ENCODE measurements around the gene TRPM3. TPM values are rescaled to one million over a fixed set of nuclear protein-coding genes. Genes with fewer than 3 reads are reported as not detected.

The TRPM3 gene
- total and polyA plus RNA-seq, 4 experiments from 2014 or later: not detected

- POLR2A ChIA-PET (ENCODE audit: partially characterized antibody): no interaction called here
- CTCF ChIA-PET (ENCODE audit: partially characterized antibody): interaction anchor here (1.0 to 1.7 kb wide), 5 partner anchors 12 to 50 kb away, joined by 3 to 4 read pairs (median 4); no protein-coding TSS in a partner anchor
- Histone ChIP-seq H3K27ac (ENCODE audit: low read depth, low read length) (no peak overlapping the region), H3K4me1 (ENCODE audit: insufficient read depth, low read length) (no peaks in the 10 kb centered on the region), H3K36me3 (ENCODE audit: insufficient read depth, low read length) (no peaks in the 10 kb centered on the region), H3K4me3 (ENCODE audit: low read length in 2 of 2) (no peak overlapping the region), H3K27me3 (ENCODE audit: insufficient read depth, low read length) (no peaks in the 10 kb centered on the region), H3K9me3 (ENCODE audit: control insufficient read depth in 1 of 2, low read length in 2 of 2) (no peaks in the 10 kb centered on the region)
- intact Hi-C loops (cut with micrococcal nuclease): no loop called here
- Mint-ChIP-seq H3K27me3 (no peaks in the 10 kb centered on the region), H3K27ac (no peak overlapping the region), H3K4me3 (no peak overlapping the region), H3K36me3 (no peaks in the 10 kb centered on the region), H3K4me1 (no peaks in the 10 kb centered on the region), H3K9me3 (no peaks in the 10 kb centered on the region)
- no peak for DNase-seq
Measured at GRCh38 chr9:70677055-70677735, 444.2 kb downstream of the TRPM3 start.

- no peaks in the 10 kb centered on the region for H3K27me3 ChIP-seq (ENCODE audit: insufficient read depth, low read length)
- no peaks in the 10 kb centered on the region for H3K36me3 ChIP-seq (ENCODE audit: insufficient read depth, low read length)
- DNase-seq: no peak
- H3K4me3 ChIP-seq (ENCODE audit: low read length in 2 of 2): no peak overlapping the region
- no peak overlapping the region for H3K27ac ChIP-seq (ENCODE audit: low read depth, low read length)
- no peaks in the 10 kb centered on the region for H3K4me1 ChIP-seq (ENCODE audit: insufficient read depth, low read length)
- Mint-ChIP-seq H3K36me3 (no peaks in the 10 kb centered on the region), H3K27ac (no peak overlapping the region), H3K9me3 (no peaks in the 10 kb centered on the region), H3K27me3 (no peaks in the 10 kb centered on the region), H3K4me1 (no peaks in the 10 kb centered on the region), H3K4me3 (no peak overlapping the region)
- intact Hi-C loops (cut with micrococcal nuclease): no loop called here
- no peaks in the 10 kb centered on the region for H3K9me3 ChIP-seq (ENCODE audit: control insufficient read depth in 1 of 2, low read length in 2 of 2)
- ChIA-PET POLR2A (ENCODE audit: partially characterized antibody) (no interaction called here), CTCF (ENCODE audit: partially characterized antibody) (no interaction called here)
Measured at GRCh38 chr9:70675868-70676370, 445.5 kb downstream of the TRPM3 start.

GRCh38 chr9:70673844-70674243, 447.6 kb downstream of the TRPM3 start:
- Mint-ChIP-seq H3K9me3 (no peaks in the 10 kb centered on the region), H3K36me3 (no peaks in the 10 kb centered on the region), H3K4me3 (no peak overlapping the region), H3K27me3 (no peaks in the 10 kb centered on the region), H3K27ac (no peak overlapping the region), H3K4me1 (no peaks in the 10 kb centered on the region)
- Histone ChIP-seq H3K27ac (ENCODE audit: low read depth, low read length) (no peak overlapping the region), H3K27me3 (ENCODE audit: insufficient read depth, low read length) (no peaks in the 10 kb centered on the region), H3K4me1 (ENCODE audit: insufficient read depth, low read length) (no peaks in the 10 kb centered on the region), H3K9me3 (ENCODE audit: control insufficient read depth in 1 of 2, low read length in 2 of 2) (no peaks in the 10 kb centered on the region), H3K4me3 (ENCODE audit: low read length in 2 of 2) (no peak overlapping the region), H3K36me3 (ENCODE audit: insufficient read depth, low read length) (no peaks in the 10 kb centered on the region)
- ChIA-PET POLR2A (ENCODE audit: partially characterized antibody) (no interaction called here), CTCF (ENCODE audit: partially characterized antibody) (no interaction called here)
- intact Hi-C loops (cut with micrococcal nuclease): no loop called here
- no peak for DNase-seq

GRCh38 chr9:70672161-70672649, 449.2 kb downstream of the TRPM3 start:
- Histone ChIP-seq H3K27me3 (ENCODE audit: insufficient read depth, low read length) (no peaks in the 10 kb centered on the region), H3K27ac (ENCODE audit: low read depth, low read length) (no peak overlapping the region), H3K4me1 (ENCODE audit: insufficient read depth, low read length) (no peaks in the 10 kb centered on the region), H3K9me3 (ENCODE audit: control insufficient read depth in 1 of 2, low read length in 2 of 2) (no peaks in the 10 kb centered on the region), H3K36me3 (ENCODE audit: insufficient read depth, low read length) (no peaks in the 10 kb centered on the region), H3K4me3 (ENCODE audit: low read length in 2 of 2) (no peak overlapping the region)
- intact Hi-C loops (cut with micrococcal nuclease): no loop called here
- Mint-ChIP-seq H3K36me3 (no peaks in the 10 kb centered on the region), H3K4me3 (no peak overlapping the region), H3K27ac (peak overlapping the region in 1 of 7 donors; percentile 73), H3K4me1 (no peaks in the 10 kb centered on the region), H3K9me3 (no peaks in the 10 kb centered on the region), H3K27me3 (no peaks in the 10 kb centered on the region)
- no peak for DNase-seq
- POLR2A ChIA-PET (ENCODE audit: partially characterized antibody): no interaction called here
- CTCF ChIA-PET (ENCODE audit: partially characterized antibody): no interaction called here

GRCh38 chr9:70668751-70669150, 452.7 kb downstream of the TRPM3 start:
- H3K4me1 ChIP-seq (ENCODE audit: insufficient read depth, low read length): peaks cover 17% of the 10 kb centered on the region
- ChIA-PET POLR2A (ENCODE audit: partially characterized antibody) (no interaction called here), CTCF (ENCODE audit: partially characterized antibody) (interaction anchor here (0.7 kb wide), 1 partner anchor 1610 kb away, joined by 3 read pairs; no protein-coding TSS in a partner anchor)
- H3K9me3 ChIP-seq (ENCODE audit: control insufficient read depth in 1 of 2, low read length in 2 of 2): no peaks in the 10 kb centered on the region
- Mint-ChIP-seq H3K4me3 (no peak overlapping the region), H3K4me1 (peaks cover 7 to 25% (median 19%) of the 10 kb centered on the region in 4 donors), H3K27ac (no peak overlapping the region), H3K9me3 (no peaks in the 10 kb centered on the region), H3K27me3 (no peaks in the 10 kb centered on the region), H3K36me3 (no peaks in the 10 kb centered on the region)
- H3K36me3 ChIP-seq (ENCODE audit: insufficient read depth, low read length): no peaks in the 10 kb centered on the region
- no peak overlapping the region for H3K27ac ChIP-seq (ENCODE audit: low read depth, low read length)
- intact Hi-C loops (cut with micrococcal nuclease): no loop called here
- no peak for DNase-seq
- H3K4me3 ChIP-seq (ENCODE audit: low read length in 2 of 2): no peak overlapping the region
- no peaks in the 10 kb centered on the region for H3K27me3 ChIP-seq (ENCODE audit: insufficient read depth, low read length)

GRCh38 chr9:70658765-70659164, 462.7 kb downstream of the TRPM3 start:
- Histone ChIP-seq H3K36me3 (ENCODE audit: insufficient read depth, low read length) (no peaks in the 10 kb centered on the region), H3K9me3 (ENCODE audit: control insufficient read depth in 1 of 2, low read length in 2 of 2) (no peaks in the 10 kb centered on the region), H3K4me1 (ENCODE audit: insufficient read depth, low read length) (no peaks in the 10 kb centered on the region), H3K27ac (ENCODE audit: low read depth, low read length) (no peak overlapping the region), H3K27me3 (ENCODE audit: insufficient read depth, low read length) (no peaks in the 10 kb centered on the region), H3K4me3 (ENCODE audit: low read length in 2 of 2) (no peak overlapping the region)
- Mint-ChIP-seq H3K27me3 (peaks cover 4 to 6% of the 10 kb centered on the region in 2 donors), H3K4me3 (no peak overlapping the region), H3K4me1 (no peaks in the 10 kb centered on the region), H3K27ac (no peak overlapping the region), H3K9me3 (peaks cover 2 to 22% (median 8%) of the 10 kb centered on the region in 8 donors), H3K36me3 (peaks cover 0 to 3% of the 10 kb centered on the region in 2 donors)
- intact Hi-C loops (cut with micrococcal nuclease): no loop called here
- ChIA-PET CTCF (ENCODE audit: partially characterized antibody) (no interaction called here), POLR2A (ENCODE audit: partially characterized antibody) (no interaction called here)
- no peak for DNase-seq

- Histone ChIP-seq H3K27ac (ENCODE audit: low read depth, low read length) (no peak overlapping the region), H3K4me1 (ENCODE audit: insufficient read depth, low read length) (no peaks in the 10 kb centered on the region), H3K4me3 (ENCODE audit: low read length in 2 of 2) (no peak overlapping the region), H3K36me3 (ENCODE audit: insufficient read depth, low read length) (no peaks in the 10 kb centered on the region), H3K9me3 (ENCODE audit: control insufficient read depth in 1 of 2, low read length in 2 of 2) (no peaks in the 10 kb centered on the region), H3K27me3 (ENCODE audit: insufficient read depth, low read length) (no peaks in the 10 kb centered on the region)
- ChIA-PET CTCF (ENCODE audit: partially characterized antibody) (no interaction called here), POLR2A (ENCODE audit: partially characterized antibody) (no interaction called here)
- no peak overlapping the region for H3K4me3 Mint-ChIP-seq
- H3K36me3 Mint-ChIP-seq: peaks cover 0 to 3% of the 10 kb centered on the region in 2 donors
- intact Hi-C loops (cut with micrococcal nuclease): no loop called here
- H3K27me3 Mint-ChIP-seq: peaks cover 2 to 5% of the 10 kb centered on the region in 2 donors
- no peak for DNase-seq
- peaks cover 0 to 22% (median 8%) of the 10 kb centered on the region in 8 donors for H3K9me3 Mint-ChIP-seq
- H3K27ac Mint-ChIP-seq: no peak overlapping the region
- H3K4me1 Mint-ChIP-seq: no peaks in the 10 kb centered on the region
Measured at GRCh38 chr9:70656281-70656680, 465.1 kb downstream of the TRPM3 start.
